OCI-LY7 (cell line): ENCODE measurements around the gene UCN.

Source experiments
- CTCF ChIP-seq: fragments of 200-600 bp; sonication (generic); conservative IDR thresholded peaks from 2 replicates; pipeline ENCODE4 v1.5.1; 2014; ENCODE audit warnings: mild to moderate bottlenecking, antibody characterized with exemption, low read length, moderate library complexity, mixed read lengths
- EZH2phosphoT487 ChIP-seq: fragments of 200-600 bp; sonication (generic); IDR thresholded peaks from 2 replicates; pipeline ENCODE4 v1.6.1; 2018; ENCODE audit warnings: low read depth, borderline replicate concordance, mild to moderate bottlenecking, mixed run types, antibody characterized with exemption, low read length, moderate library complexity, mixed read lengths

- TF ChIP-seq CTCF (no peak), EZH2phosphoT487 (no peak)
Measured at GRCh38 chr2:27347641-27348040, 39.4 kb upstream of the UCN start.
